Dedifferentiated amniotic fluid mesenchymal stem cell (primary cell): Measurements from ENCODE around the gene PCDHGA12.
A peak's percentile ranks its signal among the peaks of the same experiment; 100 is the strongest.

Experiments used
- DNase-seq: peaks from one replicate; pipeline ENCODE4 v3.0.0-alpha.2; 2016; ENCODE audit errors: extremely low spot score

PCDHGA12 gene

GRCh38 chr5:141439411-141440141 is 9.3 kb downstream of the PCDHGA12 start:
- no peak for DNase-seq

- DNase-seq: peak; percentile 4
Measured at GRCh38 chr5:141440341-141440740, 10.0 kb downstream of the PCDHGA12 start.

GRCh38 chr5:141441571-141442170 is 11.4 kb downstream of the PCDHGA12 start:
- no peak for DNase-seq

- peak; percentile 14 for DNase-seq
Measured at GRCh38 chr5:141465351-141465750, 35.0 kb downstream of the PCDHGA12 start.

- peak; percentile 94 for DNase-seq
Measured at GRCh38 chr5:141475625-141476131, 45.4 kb downstream of the PCDHGA12 start, which contains the start of gene PCDHGC3. TSS of gene PCDHGC3 (plus strand) at chr5:141475966. CDS start at chr5:141476117, 151 bp downstream.

- peak; percentile 69 for DNase-seq
Measured at GRCh38 chr5:141476132-141476911, 46.0 kb downstream of the PCDHGA12 start.

GRCh38 chr5:141477044-141477575 is 46.8 kb downstream of the PCDHGA12 start:
- DNase-seq: no peak

GRCh38 chr5:141477815-141478214 is 47.5 kb downstream of the PCDHGA12 start:
- no peak for DNase-seq

GRCh38 chr5:141478321-141478945 is 48.1 kb downstream of the PCDHGA12 start:
- no peak for DNase-seq

- no peak for DNase-seq
Measured at GRCh38 chr5:141479776-141480175, 49.5 kb downstream of the PCDHGA12 start.
